Activated T-helper 1 cell treated with Interleukin-2 at 50 U/mL for 16 hours (primary cell): Measurements from ENCODE around the gene LHPP.

ENCODE experiments used
- DNase-seq: peaks from one replicate; pipeline ENCODE4 v3.0.0-alpha.2; 2020; ENCODE audit warnings: low read depth

LHPP gene

GRCh38 chr10:124522131-124522932 lies 60.7 kb downstream of the LHPP start:
- no peak for DNase-seq

GRCh38 chr10:124522933-124523871 lies 61.6 kb downstream of the LHPP start:
- no peak for DNase-seq

- DNase-seq = no peak
Observed at GRCh38 chr10:124523901-124524300, 62.3 kb downstream of the LHPP start.

- DNase-seq = no peak
Observed at GRCh38 chr10:124524991-124525653, 63.5 kb downstream of the LHPP start.

- DNase-seq = no peak
Observed at GRCh38 chr10:124525751-124526600, 64.4 kb downstream of the LHPP start.

GRCh38 chr10:124526621-124527267 lies 65.1 kb downstream of the LHPP start:
- no peak for DNase-seq

GRCh38 chr10:124527874-124528395 lies 66.3 kb downstream of the LHPP start:
- no peak for DNase-seq

GRCh38 chr10:124529661-124530214 lies 68.1 kb downstream of the LHPP start:
- no peak for DNase-seq

GRCh38 chr10:124530215-124530665 lies 68.6 kb downstream of the LHPP start:
- DNase-seq = peak; percentile 74

GRCh38 chr10:124530816-124531215 lies 69.2 kb downstream of the LHPP start:
- DNase-seq = no peak

- DNase-seq = no peak
Observed at GRCh38 chr10:124532106-124532641, 70.6 kb downstream of the LHPP start.

- no peak for DNase-seq
Observed at GRCh38 chr10:124532788-124533187, 71.2 kb downstream of the LHPP start.

- no peak for DNase-seq
Observed at GRCh38 chr10:124533266-124533665, 71.6 kb downstream of the LHPP start.

- DNase-seq = no peak
Observed at GRCh38 chr10:124534231-124534798, 72.7 kb downstream of the LHPP start.

GRCh38 chr10:124534826-124535601 lies 73.4 kb downstream of the LHPP start:
- DNase-seq = no peak

GRCh38 chr10:124535731-124536495 lies 74.3 kb downstream of the LHPP start:
- DNase-seq = no peak

GRCh38 chr10:124536496-124537050 lies 75.0 kb downstream of the LHPP start:
- no peak for DNase-seq
